PC-3 (cell line): ENCODE data around the gene CYBA. TPM values are rescaled to one million over a fixed set of nuclear protein-coding genes. Genes with fewer than 3 reads are reported as not detected.

Experiments used
- ATAC-seq: fragments of 200-7000 bp; cut with Tn5 transposase; 2 replicates; pipeline ENCODE4 v1.9.1; 2020; ENCODE audit warnings: mild to moderate bottlenecking, moderate library complexity
- BruUV-seq: library from RNA; stranded (reverse); fragments of 400-500 nt; replicated peaks from 2 replicates; lab custom pipeline; 2021; lab: Mats Ljungman, UMichigan
- CTCF ChIA-PET: fragments of 300-600 bp; sonication (Branson Sonifier 250); formaldehyde crosslinking; loops from one replicate; lab custom pipeline; 2022; ENCODE audit warnings: antibody characterized with exemption; lab: Charles Lee
- POLR2A ChIA-PET: fragments of 300-600 bp; sonication (Branson Sonifier 250); formaldehyde crosslinking; loops from one replicate; lab custom pipeline; 2022; ENCODE audit warnings: antibody characterized with exemption; ENCODE audit not compliant: unreplicated experiment; lab: Charles Lee
- DNase-seq: peaks from one replicate; pipeline ENCODE4 v3.0.0-alpha.2; 2015
- H2AFZ ChIP-seq: fragments of 300-600 bp; sonication (generic); 2 replicates; pipeline ENCODE4 v1.6.0; 2016; ENCODE audit warnings: antibody characterized with exemption, low read length
- H3F3A ChIP-seq: fragments of 300-600 bp; sonication (generic); one replicate; pipeline ENCODE4 v1.6.0; 2017; ENCODE audit warnings: antibody characterized with exemption, low read length, control low read depth, mild to moderate bottlenecking; ENCODE audit not compliant: unreplicated experiment
- H3K27ac ChIP-seq: fragments of 300-600 bp; sonication (generic); 2 replicates; pipeline ENCODE4 v1.5.1; 2016; ENCODE audit warnings: mild to moderate bottlenecking, low read length
- H3K27me3 ChIP-seq: fragments of 300-600 bp; sonication (generic); 2 replicates; pipeline ENCODE4 v1.6.1; 2016; ENCODE audit warnings: low read length, mixed read lengths
- H3K36me3 ChIP-seq: fragments of 300-600 bp; sonication (generic); 2 replicates; pipeline ENCODE4 v1.6.1; 2016; ENCODE audit warnings: low read depth, mixed run types, low read length, mixed read lengths
- H3K4me1 ChIP-seq: fragments of 300-600 bp; sonication (generic); 2 replicates; pipeline ENCODE4 v1.5.1; 2016; ENCODE audit warnings: low read length; ENCODE audit not compliant: insufficient read depth
- H3K4me2 ChIP-seq: fragments of 300-600 bp; sonication (generic); 2 replicates; pipeline ENCODE4 v1.6.0; 2016; ENCODE audit warnings: low read length
- H3K4me3 ChIP-seq: fragments of 300-600 bp; sonication (generic); 2 replicates; pipeline ENCODE4 v1.5.1; 2016; ENCODE audit warnings: mild to moderate bottlenecking, low read length, mixed read lengths
- H3K79me2 ChIP-seq: fragments of 300-600 bp; sonication (generic); 2 replicates; pipeline ENCODE4 v1.6.1; 2017; ENCODE audit warnings: low read length, mixed read lengths
- H3K9ac ChIP-seq: fragments of 300-600 bp; sonication (generic); 2 replicates; pipeline ENCODE4 v1.6.0; 2016; ENCODE audit warnings: mild to moderate bottlenecking, low read length
- H3K9me2 ChIP-seq: fragments of 300-600 bp; sonication (generic); replicated peaks from 2 replicates; pipeline ENCODE4 v1.6.1; 2016; ENCODE audit warnings: mixed run types, low read length, mixed read lengths
- H3K9me3 ChIP-seq: fragments of 300-600 bp; sonication (generic); 2 replicates; pipeline ENCODE4 v1.6.1; 2016; ENCODE audit warnings: low read length, mixed read lengths
- H4K20me1 ChIP-seq: fragments of 300-600 bp; sonication (generic); 2 replicates; pipeline ENCODE4 v1.6.1; 2016; ENCODE audit warnings: low read length, mixed read lengths
- CTCF ChIP-seq: fragments of 300-600 bp; sonication (generic); conservative IDR thresholded peaks from 2 replicates; pipeline ENCODE4 v1.5.1; 2017; ENCODE audit warnings: antibody characterized with exemption, low read depth, mild to moderate bottlenecking, low read length
- EZH2 ChIP-seq: fragments of 300-600 bp; sonication (generic); IDR thresholded peaks from one replicate; pipeline ENCODE4 v1.6.1; 2017; ENCODE audit warnings: antibody characterized with exemption, mild to moderate bottlenecking, low read length; ENCODE audit not compliant: unreplicated experiment
- EZH2phosphoT487 ChIP-seq: fragments of 300-600 bp; sonication (generic); IDR thresholded peaks from 2 replicates; pipeline ENCODE4 v1.6.1; 2018; ENCODE audit warnings: mild to moderate bottlenecking, antibody characterized with exemption, low read length, borderline replicate concordance
- intact Hi-C: fragments of 100-400 bp; cut with micrococcal nuclease; formaldehyde crosslinking; loops from 2 replicates; pipeline ENCODE4 v1.9.0; 2023
- total RNA-seq: library from RNA; depleted of rRNA; stranded (reverse); fragments of >200 nt; gene quantifications from 2 replicates; pipeline ENCODE4 v1.2.3, GENCODE V29; 2014

The CYBA gene
- total RNA-seq, 1 experiment from 2014 or later, result not detected

GRCh38 chr16:88691924-88692560 lies 41.2 kb upstream of the CYBA start:
- TF ChIP-seq CTCF (no peak), EZH2phosphoT487 (no peak), EZH2 (no peak)
- no peaks in the 10 kb centered on the region for H3K9me2 ChIP-seq
- no peaks in the 10 kb centered on the region for H3K9me3 ChIP-seq
- no peaks in the 10 kb centered on the region for H3F3A ChIP-seq
- no TSS peak for BruUV-seq
- no peaks in the 10 kb centered on the region for H3K79me2 ChIP-seq
- ChIA-PET POLR2A (no interaction called here), CTCF (no interaction called here)
- intact Hi-C loops, result no loop called here
- H3K4me3 ChIP-seq, result no peak overlapping the region
- no peak overlapping the region for H3K9ac ChIP-seq
- no peaks in the 10 kb centered on the region for H3K36me3 ChIP-seq
- no peak overlapping the region for H3K27ac ChIP-seq
- H3K4me2 ChIP-seq, result no peak overlapping the region
- H4K20me1 ChIP-seq, result no peaks in the 10 kb centered on the region
- no peak for ATAC-seq
- H3K4me1 ChIP-seq, result no peaks in the 10 kb centered on the region
- H3K27me3 ChIP-seq, result no peaks in the 10 kb centered on the region
- no peak overlapping the region for H2AFZ ChIP-seq
- no peak for DNase-seq

DNA sequence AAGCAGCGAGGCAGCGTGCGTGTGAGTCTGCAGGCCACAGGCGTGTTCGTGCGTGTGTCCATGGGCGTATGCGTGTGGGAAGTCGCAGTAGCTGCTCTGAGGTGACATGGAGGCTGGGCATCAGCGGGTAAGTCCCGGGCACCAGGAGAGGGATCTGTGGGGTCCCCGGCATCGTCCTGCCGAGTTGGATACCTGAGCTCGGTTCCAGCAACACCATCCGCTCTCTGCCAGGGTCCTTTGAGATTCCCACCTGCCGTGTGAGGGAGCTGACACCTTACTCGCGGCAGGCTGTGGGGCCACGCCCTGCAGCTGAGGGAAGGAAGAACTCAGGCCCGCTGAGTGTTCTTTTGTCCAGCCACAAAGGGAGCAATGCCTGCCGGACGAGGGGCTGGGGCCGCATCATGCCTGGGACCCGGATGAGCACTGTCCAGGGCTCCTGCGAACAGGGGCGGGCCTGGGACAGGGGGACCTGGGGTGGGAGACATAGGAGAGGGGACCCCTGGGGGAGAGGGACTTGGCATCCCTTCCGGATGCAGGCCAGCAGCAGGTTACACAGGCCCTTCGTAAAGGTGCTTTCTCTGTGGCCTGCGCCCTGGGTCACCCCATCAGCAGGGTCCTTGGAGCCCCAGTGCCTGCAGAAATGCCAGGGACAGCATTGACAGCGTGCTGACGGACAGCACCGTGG lies 40.4 kb upstream of the CYBA start:
- CTCF ChIA-PET, result no interaction called here
- H3K4me1 ChIP-seq, result 0 out of 2 replicates have a peak, but pooled peaks cover 3% of the 10 kb centered on the region
- ATAC-seq, result no peak
- intact Hi-C loops, result no loop called here
- no peaks in the 10 kb centered on the region for H3K79me2 ChIP-seq
- no peaks in the 10 kb centered on the region for H3F3A ChIP-seq
- H2AFZ ChIP-seq, result no peak overlapping the region
- TF ChIP-seq CTCF (no peak), EZH2phosphoT487 (no peak), EZH2 (no peak)
- DNase-seq, result no peak
- no peak overlapping the region for H3K9ac ChIP-seq
- no peaks in the 10 kb centered on the region for H3K9me3 ChIP-seq
- no peak overlapping the region for H3K4me2 ChIP-seq
- H3K4me3 ChIP-seq, result no peak overlapping the region
- POLR2A ChIA-PET, result no interaction called here
- no peaks in the 10 kb centered on the region for H4K20me1 ChIP-seq
- no peaks in the 10 kb centered on the region for H3K9me2 ChIP-seq
- BruUV-seq, result no TSS peak
- no peak overlapping the region for H3K27ac ChIP-seq
- H3K36me3 ChIP-seq, result no peaks in the 10 kb centered on the region
- no peaks in the 10 kb centered on the region for H3K27me3 ChIP-seq
